HG03196 (cell line): ENCODE measurements around the gene NOTCH4.

Source experiments
- ATAC-seq: cut with Tn5 transposase; IDR thresholded peaks from one replicate; pipeline ENCODE4 v1.9.1; 2021; ENCODE audit not compliant: unreplicated experiment

NOTCH4 gene

GRCh38 chr6:32147401-32148132, 76.3 kb downstream of the NOTCH4 start:
- no peak for ATAC-seq

- ATAC-seq: no peak
These were observed 77.2 kb downstream of the NOTCH4 start for GRCh38 chr6:32146687-32147086.

- no peak for ATAC-seq
These were observed 77.6 kb downstream of the NOTCH4 start for GRCh38 chr6:32146287-32146686.
